HG02840 (cell line): Measurements from ENCODE around the gene CADPS.

ENCODE experiments used
- ATAC-seq: cut with Tn5 transposase; IDR thresholded peaks from one replicate; pipeline ENCODE4 v1.9.1; 2021; ENCODE audit warnings: mild to moderate bottlenecking, moderate library complexity, moderate number of reproducible peaks; ENCODE audit not compliant: unreplicated experiment, low FRiP score

The CADPS gene

GRCh38 chr3:62655056-62655690 is 220.0 kb downstream of the CADPS start:
- ATAC-seq: no peak

GRCh38 chr3:62653796-62654195 is 221.4 kb downstream of the CADPS start:
- no peak for ATAC-seq

DNA sequence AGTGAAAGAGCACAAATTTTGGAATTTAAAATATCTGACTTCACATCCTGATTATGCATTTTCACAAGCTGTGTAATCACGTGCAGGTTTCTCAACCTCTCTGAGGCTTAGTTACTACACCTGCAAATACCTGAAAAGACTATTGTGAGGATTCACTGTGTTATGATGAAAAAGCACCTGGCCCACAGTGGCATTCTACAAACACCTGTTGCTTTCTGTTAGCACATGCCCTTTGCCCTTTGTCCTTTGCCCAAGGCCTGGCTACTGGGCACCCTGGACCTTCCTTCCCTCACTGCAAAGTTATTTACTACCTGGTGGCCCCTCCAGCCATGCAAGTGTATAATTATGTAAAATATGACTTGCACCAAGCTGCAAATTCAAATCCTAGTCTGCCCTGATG is 227.5 kb downstream of the CADPS start:
- ATAC-seq: no peak

DNA sequence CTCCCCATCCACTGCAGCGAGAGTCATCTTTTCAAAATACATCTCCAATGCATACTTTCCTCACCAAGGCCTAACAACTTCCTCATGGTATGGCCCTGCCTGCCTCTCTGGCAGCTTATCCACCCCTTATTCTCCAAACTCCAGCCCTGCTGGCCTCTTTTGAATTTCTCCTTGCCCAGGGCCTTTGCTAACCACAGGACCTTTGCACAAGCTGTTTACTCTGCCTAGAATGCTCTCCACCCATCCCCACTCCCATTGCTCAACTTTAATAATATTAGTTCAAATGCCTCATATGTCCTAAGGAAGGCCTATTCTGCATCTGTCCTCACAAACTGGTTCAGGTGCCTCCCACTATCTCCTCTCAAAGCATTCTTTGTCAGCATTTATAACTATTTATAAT is 230.7 kb downstream of the CADPS start:
- no peak for ATAC-seq

- no peak for ATAC-seq
These were observed 236.9 kb downstream of the CADPS start for GRCh38 chr3:62638316-62638715.

GRCh38 chr3:62636235-62636826 is 238.9 kb downstream of the CADPS start:
- no peak for ATAC-seq

DNA sequence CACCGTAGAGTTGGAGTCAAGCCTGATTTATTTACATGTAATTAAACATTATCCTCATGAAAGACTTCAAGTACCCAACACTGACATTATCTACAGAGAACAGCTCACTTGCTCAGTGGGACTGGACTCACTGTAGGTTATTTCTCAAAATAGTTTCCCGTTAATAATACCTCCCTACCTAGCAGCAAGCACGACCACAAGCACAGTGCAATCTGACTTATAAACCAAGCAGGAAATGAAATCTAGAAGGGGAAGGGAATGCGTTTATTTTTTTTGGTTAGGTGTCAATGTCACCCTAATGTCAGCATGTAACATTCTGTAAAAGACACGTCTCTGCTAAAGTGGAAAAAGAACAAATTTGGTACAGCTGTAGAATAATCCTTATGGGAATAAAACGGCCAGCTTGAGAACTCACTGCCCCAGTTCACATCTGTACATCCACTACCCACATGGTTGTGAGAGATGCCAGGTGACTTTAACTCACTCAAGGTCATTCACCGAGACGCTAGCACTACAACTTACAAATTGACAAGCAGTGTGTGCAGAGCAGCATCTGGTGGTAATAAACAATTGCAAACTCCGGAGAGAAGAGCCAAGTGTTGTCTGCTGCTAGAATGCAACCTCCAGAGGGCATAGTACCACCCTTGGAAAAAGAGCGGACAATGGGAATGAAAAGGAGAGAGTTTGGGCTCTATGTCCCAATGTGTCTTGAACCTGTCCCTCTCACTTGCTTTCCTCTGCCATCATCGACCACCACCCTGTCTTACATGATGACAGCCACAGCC is 242.5 kb downstream of the CADPS start:
- no peak for ATAC-seq

DNA sequence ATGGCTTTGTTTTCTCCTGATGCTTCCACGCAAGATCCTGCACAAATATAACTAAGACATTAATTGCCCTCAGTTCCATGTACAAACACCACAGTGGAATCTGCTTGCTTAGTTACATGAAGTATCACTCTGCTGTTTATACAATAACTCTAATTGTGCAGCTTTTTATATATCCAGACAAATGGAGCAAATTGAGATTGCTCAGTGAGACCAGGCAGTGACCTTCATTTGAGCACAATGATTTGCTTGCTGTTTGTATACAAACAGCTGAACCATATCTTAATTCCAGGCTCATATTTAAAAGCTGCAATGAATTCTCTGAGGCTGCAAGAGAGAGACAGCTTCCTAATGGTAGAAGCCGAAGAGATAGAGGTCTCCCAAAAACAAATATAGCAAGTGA is 243.7 kb downstream of the CADPS start:
- no peak for ATAC-seq

DNA sequence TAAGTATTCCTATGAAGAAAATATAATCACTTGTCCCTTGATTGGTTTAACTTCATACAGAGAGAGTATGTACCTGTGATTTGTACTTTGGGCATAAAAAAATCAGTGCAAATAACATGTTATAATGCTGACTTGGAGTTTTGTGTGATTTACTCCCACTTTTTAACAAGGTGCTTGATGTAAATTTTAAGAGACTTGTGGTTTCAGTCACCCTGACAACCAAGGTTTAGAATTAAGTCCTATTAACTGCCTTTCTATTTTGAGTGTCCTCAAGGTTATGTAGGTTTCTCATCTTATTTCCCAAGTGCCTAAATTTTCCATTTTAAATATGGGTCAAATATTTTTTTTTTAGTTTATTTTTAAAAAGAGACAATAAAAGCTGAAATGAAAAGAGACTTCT is 244.6 kb downstream of the CADPS start:
- no peak for ATAC-seq

DNA sequence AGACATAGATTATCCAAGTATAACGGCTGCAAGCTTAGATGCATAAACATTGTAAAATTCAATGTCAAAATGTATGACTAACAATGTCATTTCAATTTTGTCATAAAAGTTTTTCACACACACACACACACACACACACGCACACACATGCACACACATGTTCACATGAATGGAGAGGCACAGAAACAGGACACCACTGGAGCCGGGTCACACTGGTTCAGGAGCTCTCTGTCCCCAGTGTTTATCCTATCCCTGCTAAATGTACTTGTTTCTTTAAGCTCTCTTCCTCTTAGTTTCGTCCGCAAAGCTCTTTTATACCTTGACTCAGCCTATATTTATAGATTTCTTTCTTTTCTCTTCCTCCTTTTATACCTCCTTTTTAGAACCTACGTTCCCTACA is 249.9 kb downstream of the CADPS start:
- no peak for ATAC-seq

GRCh38 chr3:62624185-62624584 is 251.0 kb downstream of the CADPS start:
- no peak for ATAC-seq

DNA sequence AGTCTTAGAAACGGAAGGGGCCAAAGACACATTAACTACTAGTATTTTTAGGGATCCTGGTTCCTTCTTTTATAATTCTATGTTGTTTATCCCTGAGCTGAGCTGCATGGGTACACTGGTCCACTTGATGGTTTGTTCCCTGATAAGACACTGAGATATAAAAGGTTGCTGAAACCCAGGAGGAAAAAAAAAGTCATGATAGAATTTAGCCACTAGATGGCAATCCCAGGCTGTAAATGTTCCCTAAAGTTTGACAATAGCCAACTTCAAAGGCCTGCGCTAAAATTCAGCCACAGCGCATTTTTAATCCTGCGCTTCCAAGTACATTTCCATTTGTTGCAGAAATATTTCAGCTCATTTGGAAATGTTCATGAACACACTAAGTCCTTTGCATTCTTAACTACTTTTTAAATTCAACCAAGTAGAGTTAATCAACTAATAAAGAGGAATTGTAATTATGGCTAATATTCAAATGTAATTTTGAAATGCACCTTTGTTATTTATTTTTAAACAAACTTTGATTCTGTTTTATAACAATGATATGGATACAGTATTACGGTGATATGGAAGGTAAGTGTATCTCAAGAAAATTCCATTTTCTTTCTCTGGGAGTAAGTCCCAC is 252.6 kb downstream of the CADPS start:
- no peak for ATAC-seq

GRCh38 chr3:62621925-62622324 is 253.3 kb downstream of the CADPS start:
- no peak for ATAC-seq

DNA sequence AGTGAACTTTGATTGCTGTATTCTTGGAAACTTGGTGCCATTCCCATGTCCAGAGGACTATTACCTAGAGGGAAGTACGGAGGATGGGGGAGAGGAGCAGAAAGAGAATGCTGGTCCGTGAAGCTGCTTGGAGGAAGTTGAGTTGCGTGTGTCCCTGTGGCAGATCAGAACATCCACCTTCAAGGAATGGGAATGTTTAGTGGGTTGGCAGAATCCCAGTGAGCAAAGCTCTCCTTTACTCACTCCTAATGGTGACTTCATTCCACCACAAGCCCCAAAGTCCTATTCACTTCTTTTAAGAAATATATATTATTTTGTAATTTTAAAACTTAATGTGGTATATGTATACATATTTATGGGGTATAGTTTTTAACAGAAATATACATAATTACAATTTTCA is 254.0 kb downstream of the CADPS start:
- no peak for ATAC-seq

DNA sequence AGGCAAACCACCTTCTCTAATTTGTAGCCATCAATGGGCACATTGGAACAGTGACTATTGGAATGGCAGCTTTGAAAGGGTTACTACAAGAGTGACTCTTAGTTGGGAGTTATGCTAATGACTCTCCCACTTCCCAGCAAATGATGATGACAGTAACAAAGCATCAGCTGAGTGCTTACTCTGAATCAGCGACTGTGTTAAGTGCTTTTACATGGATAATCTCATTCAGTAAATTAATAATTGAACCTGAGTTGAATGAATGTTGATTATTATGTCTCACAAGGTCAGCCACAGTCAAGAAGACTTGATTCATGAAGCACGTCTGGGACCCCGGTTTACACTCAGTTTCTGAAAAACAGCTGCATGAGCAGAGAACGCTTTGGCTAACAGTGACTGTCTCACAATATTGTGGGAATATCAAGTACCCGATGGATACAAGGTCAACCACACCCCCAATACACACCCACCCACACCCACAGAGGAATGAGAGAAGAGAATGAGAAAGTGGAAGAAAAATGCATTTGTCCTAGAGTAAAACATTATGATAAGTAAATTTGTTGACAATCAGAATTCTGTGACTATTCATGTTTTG is 259.9 kb downstream of the CADPS start:
- ATAC-seq: no peak

GRCh38 chr3:62614527-62614926 is 260.7 kb downstream of the CADPS start:
- ATAC-seq: no peak

GRCh38 chr3:62611541-62612240 is 263.5 kb downstream of the CADPS start:
- ATAC-seq: no peak

DNA sequence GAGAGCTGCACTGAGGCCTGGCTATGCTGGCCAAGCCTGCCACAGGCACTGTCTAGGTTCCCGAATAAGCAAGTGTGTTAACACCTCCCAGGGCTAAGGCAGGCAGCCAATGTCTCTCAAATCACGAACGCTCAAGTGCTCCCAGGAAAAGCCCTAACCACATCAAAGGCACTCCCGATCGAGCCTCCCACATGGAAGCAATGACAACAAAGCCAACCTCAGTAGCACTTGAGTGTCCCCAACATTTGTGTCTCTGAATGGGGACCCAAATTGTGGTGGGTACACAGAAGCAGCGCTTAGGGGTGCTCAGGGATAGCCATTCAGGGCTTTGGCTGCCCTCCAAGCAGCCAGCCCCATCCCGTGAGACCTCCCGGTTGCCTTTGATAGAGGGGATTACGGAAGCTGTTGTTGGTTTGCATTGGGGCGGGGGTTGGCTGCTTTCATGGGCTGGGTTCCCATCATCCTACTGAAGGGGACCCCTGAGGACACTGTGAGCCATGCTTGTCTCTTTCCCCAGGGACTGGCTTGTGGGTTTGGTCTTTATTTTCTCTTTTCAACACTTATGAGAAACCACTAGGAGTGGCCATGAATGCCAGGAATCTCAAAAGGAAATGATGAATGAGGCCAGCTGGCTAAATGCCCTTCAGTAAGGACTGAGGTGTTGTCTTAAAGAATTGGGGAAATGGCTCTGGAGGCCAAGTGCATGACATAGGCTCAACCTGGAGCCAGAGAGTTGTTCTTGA is 267.8 kb downstream of the CADPS start:
- no peak for ATAC-seq

DNA sequence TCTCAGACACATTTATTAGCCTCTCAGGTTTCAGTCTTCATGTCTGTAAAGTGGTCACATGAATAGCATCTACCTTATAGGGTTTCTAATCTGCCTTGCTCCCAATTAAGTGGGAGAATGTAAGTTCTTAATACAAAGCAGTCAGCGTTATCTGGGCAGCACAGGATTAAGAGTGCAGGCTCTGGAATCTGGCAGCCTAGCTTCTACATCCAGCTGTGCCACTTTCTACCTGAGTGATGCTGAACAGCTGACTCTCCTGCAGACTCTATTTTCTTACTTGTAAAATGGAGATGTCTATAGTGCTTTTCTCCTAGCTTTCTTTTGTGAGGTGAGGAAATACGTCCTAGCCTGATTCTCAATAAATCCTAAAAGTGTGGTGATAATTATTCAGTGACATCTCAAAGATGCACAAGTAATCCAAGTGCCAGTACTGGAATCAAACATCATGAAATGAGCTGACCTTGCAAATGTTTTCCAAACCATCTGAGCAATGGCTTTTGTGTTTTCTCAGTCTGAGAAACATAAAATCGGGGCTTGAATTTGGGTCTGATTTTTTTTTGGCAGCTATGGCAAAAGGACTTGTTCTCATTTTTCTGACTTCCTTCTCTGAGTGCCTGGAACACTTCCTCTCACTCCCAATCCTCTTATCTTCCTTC is 269.7 kb downstream of the CADPS start:
- no peak for ATAC-seq
